Measurements from ENCODE around the gene P2RX4.
"Not testable (repeated sequence)": the region's sequence is repeated elsewhere in the genome, so short reads cannot be mapped to it uniquely, and the experiment has no call there.

P2RX4 gene

DNA sequence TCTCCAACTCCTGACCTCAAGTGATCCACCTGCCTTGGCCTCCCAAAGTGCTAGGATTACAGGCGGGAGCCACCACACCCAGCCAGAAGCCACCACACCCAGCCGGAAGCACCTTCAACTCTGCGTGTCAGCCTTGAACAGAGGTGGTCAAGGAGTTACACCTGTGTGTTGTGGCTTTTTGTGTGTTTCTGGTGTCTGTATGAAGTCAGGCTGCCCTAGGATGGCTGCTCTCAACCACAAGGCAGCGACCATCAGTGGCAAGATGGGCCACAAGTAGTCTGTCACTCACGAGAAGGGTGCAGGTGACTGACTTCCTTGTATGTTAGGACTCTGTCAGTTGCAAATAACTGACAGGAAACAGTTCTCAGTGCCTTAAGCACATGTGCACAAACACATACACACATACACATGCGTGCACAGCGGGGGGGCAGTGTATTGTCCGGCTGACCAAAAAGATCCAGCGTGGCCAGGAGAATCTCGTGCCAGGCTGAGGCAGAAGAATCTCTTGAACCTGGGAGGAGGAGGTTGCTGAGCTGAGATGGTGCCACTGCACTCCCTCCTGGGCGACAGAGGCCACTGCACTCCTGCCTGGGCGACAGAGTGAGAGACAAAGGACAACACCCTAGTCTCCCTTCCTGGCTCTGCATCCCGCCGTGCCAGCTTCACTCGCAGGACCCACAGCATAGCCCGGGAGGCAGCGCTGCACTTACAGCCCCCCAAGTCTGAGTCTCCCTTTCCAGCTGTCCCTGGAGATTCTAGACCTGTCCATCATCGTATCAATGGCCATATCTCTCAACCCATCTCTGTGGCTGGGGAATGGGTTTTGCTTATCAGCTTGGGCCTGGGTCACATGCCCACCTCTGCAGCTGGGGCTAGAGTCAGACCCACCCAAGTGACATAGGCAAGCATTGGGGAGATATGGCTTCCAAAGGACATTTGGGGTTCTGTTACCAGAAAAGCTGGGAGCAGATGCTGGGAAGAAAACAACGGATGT lies 13.7 kb downstream of the P2RX4 start:
- no peak for DNase-seq

DNA sequence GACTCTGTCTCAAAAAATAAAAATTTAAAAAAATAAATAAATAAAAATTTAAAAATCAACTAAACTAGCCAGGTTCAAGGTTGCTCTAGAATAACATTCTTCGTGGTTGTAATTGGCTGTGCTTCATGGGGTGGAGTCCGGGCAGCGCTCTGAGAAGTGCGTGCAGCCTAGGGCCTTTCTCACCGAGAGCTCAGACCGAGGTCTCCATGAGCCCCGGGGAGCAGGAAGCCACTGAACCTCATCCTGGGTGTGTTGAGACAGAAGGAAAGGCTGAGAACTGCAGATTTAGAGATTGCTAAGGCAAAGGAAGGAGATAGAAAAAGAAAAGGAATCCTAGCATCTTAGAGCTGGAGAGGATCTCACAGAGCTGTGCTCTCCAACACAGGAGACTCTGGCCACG lies 14.7 kb downstream of the P2RX4 start:
- no peak for DNase-seq

DNA sequence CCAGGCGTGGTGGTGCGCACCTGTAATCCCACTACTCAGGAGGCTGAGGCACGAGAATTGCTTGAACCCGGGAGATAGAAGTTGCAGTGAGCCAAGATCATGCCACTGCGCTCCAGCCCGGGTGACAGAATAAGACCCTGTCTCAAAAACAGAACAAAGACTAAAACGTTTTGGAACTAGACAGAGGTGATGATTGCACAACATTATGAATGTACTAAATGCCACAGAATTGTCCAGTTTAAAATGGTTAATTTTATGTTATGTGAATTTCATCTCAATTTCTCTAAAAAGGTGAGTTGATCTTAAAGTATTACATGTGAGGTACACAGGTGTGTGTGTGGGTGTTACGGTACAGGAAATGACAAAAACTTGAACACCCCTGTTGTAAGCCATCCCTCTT lies 16.5 kb downstream of the P2RX4 start:
- no peak for DNase-seq

DNA sequence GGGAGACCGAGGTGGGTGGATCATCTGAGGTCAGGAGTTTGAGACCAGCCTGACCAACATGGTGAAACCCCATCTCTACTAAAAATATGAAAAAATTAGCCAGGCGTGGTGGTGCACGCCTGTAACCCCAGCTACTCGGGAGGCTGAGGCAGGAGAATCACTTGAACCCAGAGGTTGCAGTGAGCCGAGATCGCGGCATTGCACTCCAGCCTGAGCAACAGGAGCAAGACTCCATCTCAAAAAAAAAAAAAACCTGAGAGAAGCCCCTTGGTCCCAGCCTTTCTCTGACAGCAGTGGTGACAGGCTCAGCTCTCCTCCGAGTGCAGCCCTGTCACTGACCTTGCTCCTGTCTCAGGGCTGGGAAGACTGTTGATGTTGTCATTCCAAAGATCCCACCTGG lies 16.9 kb downstream of the P2RX4 start:
- DNase-seq: not testable (repeated sequence)

DNA sequence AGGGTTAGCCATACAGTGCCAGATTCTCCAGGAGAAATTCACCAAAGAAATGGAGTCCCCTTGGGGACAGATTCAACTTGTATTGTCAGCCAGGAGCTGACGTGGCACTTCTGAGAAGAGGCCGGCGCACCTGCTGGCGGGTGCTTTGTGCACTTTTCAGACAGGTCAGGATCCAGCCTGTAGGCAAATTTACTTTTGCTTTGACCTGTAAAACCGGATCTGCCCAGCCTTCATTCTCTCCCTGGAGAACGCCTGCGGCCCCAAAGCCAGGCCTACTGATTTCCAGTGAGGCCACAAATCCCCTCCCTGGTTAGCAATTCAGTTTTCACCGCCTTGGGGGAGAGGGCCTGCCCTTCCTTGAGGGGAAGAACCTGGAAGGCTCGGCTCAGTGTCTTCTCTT lies 17.4 kb downstream of the P2RX4 start:
- no peak for DNase-seq

DNA sequence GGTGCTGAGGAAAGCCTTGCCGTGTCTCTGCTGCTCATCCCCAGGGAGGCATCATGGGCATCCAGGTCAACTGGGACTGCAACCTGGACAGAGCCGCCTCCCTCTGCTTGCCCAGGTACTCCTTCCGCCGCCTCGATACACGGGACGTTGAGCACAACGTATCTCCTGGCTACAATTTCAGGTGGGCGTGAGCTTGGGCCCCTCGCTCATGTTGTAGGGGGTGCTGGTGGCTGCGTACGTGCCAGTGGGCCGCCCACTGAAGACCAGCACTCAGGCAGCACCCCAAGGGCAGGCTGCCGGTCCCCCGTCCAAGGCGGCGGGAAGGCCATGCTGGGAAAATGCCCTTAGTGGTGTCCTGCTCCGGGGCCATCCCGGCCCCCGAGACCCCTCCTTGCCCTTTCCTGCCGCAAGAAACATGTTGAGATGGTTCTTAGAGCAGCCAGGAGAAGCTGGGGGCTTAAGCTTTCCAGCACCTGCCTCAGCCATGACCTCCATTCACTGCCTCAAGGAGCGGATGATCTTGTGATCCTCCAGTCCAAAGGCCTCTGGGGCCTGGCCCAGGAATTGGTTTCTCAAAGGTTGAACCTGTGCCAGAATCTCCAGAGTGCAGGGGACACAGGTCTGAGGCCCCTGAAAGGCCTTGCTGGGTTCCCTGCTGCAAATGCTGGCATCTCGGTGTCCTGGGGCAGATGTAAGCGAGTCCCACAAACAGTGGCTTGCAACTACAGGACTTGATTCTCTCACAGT lies 19.2 kb downstream of the P2RX4 start:
- no peak for DNase-seq

DNA sequence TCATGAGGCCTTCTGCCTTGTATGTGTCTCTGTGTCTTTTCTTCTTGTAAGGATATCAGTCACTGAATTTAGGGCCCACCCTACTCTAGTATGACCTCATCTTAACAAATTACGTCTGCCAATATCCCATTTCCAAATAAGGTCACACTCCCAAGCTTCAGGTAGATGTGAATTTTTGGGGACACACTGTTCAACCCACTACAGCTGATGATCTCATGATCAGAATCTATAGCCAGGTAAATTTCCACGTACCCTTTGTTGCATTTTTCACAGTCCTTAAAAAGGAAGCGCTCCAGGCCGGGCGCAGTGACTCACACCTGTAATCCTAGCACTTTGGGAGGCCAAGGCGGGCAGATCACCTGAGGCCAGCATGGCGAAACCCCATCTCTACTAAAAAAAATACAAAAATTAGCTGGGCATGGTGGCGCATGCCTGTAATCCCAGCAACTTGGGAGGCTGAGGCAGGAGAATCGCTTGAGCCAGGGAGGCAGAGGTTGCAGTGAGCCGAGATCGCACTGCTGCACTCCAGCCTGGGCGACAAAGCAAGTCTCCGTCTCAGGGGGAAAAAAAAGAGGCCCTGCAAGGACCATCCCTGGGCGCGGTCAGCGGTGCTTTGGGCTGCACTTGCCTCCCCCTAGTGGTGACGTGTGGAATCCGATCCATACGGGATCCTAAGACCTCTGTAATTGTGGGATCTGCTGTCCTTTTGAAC lies 20.1 kb downstream of the P2RX4 start:
- DNase-seq: peak; percentile 20

DNA sequence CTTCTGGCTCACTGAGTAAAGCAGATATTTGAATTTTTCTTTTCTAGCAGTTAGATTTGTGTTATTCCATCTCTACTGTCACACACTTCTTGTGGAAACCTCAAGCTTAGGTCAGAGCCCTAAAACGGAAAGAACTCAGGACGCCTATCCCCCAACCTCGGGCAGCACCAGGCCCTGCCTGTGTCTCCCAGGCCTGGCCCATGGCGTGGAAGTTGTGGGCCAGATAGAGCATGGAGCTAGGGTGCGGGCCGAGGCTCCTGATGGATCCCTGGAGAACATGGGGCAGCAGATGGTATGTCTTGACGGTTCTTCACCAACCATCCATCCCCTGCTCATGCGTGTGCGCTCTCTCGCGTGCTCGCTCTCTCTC lies 20.6 kb downstream of the P2RX4 start:
- no peak for DNase-seq

DNA sequence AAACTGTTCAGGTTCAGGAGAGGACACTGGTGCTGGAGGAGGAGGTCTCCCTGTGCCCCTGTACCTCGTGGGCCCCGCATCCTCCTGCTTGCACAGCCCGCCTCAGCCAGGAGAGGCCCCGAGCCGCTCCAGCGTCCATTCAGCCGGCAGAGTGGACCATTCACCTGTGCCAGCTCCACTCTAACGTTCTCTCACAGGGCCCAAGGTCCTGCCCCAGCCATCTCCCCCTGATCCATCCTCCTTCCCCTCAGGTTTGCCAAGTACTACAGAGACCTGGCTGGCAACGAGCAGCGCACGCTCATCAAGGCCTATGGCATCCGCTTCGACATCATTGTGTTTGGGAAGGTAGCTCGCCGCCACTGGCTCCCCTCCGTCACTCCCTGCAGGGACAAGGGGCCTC lies 22.2 kb downstream of the P2RX4 start:
- DNase-seq: no peak

DNA sequence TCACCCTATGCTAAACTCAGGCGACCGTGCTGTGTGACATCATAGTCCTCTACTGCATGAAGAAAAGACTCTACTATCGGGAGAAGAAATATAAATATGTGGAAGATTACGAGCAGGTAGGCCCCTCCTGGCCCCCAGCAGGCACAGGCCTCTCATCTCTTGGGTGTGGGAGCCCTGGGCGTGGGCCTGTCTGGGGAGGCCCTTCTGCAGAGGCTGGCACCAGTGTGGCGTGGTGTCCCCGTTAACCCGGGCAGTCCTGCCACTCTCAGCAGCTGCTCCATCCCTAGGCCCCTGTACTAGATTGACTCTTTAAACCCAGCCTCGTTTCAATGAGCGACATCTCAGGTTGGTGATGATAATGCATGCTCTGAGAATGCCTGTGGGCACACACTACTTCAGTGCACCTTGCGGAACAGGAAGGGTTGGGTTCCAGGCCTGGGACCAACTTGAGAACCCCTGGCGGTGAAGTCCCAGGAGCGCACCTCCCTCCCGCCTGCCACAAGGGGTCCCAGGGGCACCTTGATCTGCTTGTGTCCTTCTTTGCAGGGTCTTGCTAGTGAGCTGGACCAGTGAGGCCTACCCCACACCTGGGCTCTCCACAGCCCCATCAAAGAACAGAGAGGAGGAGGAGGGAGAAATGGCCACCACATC lies 23.2 kb downstream of the P2RX4 start:
- no peak for DNase-seq

DNA sequence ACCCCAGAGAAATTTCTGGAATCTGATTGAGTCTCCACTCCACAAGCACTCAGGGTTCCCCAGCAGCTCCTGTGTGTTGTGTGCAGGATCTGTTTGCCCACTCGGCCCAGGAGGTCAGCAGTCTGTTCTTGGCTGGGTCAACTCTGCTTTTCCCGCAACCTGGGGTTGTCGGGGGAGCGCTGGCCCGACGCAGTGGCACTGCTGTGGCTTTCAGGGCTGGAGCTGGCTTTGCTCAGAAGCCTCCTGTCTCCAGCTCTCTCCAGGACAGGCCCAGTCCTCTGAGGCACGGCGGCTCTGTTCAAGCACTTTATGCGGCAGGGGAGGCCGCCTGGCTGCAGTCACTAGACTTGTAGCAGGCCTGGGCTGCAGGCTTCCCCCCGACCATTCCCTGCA lies 23.7 kb downstream of the P2RX4 start:
- DNase-seq: no peak

DNA sequence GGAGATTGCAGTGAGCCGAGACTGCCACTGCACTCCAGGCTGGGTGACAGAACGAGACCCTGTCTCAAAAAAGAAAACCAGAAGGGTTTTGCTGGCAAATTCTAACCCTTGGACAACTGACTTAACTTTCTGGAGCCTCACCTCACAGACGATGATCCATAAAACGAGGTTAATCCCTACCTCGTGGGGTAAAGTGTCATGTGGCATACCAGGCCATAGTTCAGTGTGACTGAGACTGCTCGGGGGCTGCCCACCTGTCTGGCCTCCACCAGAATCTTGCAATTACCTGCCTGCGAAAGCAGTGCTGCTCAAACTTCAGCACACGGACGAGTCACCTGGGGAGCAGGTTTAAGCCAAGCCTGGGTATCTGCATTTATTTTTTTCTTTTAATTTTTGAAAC lies 26.8 kb downstream of the P2RX4 start:
- no peak for DNase-seq

DNA sequence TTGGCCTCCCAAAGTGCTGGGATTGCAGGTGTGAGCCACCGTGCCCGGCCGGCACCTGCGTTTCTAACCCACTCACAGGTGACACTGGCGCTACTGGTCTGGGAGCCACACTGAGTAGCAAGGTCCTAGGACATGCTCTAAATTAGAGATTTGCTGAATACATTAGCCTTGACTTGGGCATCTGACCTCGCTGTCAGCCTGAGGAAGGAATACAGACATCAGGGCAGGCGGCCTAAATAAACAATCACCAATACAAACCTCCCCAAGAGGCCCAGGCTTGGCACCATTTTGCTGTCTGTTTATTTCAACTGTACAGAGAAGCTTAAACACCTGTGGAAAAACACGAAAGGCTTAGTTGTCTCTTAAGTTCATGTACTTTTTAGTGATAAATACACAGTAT lies 27.5 kb downstream of the P2RX4 start:
- no peak for DNase-seq

DNA sequence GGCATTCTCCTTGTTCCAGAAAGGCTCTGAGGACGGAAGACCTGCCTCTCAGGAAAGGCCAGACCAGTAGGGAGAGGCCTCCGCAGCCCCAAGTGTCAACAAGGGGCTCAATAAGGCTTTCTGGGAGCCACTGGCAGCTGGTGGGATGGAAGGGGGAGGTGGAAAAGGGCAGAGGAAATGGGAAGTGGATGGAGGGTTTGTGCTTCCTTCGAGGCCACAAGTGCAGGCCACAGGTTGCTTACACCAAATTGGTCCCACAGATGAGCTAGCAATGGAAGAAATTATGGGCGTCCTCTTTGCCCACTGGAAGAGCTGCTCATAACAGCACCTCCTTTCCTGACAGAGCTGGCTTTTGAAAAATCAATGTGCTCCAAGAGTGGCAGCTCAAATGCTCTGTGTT lies 28.2 kb downstream of the P2RX4 start:
- DNase-seq: no peak

DNA sequence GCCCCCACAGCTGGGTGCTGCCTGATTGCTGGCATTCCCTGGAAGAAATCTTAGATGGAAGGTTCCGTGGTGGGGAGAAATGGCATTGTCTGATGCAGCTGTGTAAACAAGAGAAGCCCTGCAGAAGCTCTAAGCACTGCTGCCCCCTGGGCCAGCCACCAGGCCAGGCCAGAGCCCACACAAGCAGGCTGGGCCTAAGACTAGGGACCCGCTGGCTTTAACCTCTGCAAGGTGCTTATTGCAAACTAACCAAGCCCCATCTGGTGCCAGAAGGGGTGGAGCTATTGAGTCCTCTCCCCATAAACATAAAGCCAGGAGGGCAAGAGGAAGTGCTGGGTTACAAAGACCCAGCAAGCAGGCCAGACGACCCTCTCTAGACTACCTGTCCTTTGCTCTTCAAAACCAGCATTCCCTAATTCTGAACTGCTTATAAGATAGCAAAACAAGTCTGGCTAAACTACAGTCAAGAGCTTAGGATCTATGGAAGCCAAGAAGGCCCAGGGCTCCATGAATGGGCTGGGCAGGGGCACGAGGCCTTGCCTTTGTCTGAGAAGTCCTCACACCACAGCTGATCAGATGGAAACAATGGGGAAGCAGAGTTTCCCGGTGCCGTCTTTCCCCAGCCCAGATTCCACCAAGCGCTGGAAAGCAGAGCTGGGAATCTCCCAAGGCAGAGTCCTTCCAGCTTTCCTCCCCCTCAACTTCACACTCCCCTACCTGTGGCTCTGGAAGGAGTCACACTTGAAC lies 28.8 kb downstream of the P2RX4 start:
- DNase-seq: no peak

DNA sequence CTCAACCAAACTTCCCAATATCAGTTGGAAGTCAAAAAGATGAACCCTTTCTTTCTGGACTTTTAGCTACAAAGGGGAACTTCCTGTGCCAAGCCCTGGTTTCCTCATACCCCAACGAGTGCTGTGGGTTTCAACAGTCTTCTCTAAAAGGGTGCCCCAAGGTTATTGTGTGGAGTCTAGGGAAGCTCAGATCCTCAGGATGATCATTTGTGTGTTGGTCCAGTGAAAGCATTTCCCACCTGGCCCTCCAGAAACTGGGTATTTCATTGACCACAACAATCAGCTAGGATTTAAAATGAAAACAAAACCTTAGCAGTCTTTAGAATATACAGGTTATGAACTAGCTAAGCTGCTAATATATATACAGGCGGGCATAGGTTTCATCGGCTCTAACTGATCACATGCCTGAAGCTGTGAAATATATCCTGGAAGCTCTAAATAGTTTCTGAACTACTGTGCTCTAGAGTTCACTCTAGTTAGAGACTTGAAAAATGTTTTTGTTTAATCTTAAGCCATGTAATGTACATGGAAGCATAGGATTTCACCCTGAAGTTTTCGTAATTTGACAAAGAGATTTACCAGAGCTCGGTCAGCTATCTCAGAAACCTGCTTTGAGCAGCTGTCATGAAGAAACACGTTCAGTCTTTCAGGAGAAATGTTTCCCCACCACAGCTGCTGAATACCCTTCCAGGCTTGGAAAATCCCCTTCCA lies 29.6 kb downstream of the P2RX4 start:
- DNase-seq: no peak

DNA sequence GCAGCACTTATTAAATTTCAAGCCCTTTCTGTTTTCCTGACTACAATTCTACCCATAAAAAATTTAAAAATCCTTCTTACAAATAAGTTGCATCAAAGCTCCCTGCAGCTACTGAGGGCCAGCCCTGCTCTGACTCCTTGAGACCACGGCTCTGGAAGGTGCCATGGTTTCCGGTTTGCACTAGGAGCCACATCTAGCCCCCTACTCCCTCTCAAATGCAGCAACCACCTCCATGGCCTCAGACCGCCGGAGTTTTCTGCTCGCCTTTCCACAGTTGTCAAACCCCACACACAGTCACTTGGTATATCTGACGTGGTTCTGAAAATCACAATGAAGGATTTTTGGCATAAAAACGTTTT lies 30.1 kb downstream of the P2RX4 start:
- no peak for DNase-seq

DNA sequence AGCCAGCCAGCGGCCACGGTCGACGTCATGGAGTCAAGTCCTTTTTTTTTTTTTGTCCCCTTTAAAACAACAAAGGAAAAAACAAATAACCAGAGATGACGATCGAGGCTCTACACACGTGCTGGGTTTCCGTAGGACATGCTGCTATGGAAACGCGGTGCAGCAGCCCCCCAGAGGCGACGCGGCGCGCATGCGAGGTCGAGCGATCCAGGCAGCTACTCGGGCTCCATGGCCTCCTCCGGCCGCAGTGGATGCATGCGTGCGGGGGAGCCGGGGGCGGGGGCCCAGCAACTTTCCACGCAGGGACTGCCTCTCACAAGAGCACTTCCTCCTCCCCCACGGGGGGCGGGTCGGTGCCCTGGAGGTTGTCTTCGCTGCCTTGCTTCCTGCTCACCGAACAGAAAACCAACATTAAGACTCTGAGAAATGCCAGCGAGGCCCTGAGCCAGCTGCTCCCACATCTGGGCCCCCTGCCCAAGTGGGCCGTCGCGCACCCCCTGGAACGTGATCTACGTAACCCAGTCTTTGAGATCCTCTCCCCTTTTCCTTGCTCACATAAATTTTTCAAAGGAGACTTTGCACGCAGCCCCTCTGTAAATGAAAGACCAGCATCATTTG lies 30.7 kb downstream of the P2RX4 start:
- no peak for DNase-seq

DNA sequence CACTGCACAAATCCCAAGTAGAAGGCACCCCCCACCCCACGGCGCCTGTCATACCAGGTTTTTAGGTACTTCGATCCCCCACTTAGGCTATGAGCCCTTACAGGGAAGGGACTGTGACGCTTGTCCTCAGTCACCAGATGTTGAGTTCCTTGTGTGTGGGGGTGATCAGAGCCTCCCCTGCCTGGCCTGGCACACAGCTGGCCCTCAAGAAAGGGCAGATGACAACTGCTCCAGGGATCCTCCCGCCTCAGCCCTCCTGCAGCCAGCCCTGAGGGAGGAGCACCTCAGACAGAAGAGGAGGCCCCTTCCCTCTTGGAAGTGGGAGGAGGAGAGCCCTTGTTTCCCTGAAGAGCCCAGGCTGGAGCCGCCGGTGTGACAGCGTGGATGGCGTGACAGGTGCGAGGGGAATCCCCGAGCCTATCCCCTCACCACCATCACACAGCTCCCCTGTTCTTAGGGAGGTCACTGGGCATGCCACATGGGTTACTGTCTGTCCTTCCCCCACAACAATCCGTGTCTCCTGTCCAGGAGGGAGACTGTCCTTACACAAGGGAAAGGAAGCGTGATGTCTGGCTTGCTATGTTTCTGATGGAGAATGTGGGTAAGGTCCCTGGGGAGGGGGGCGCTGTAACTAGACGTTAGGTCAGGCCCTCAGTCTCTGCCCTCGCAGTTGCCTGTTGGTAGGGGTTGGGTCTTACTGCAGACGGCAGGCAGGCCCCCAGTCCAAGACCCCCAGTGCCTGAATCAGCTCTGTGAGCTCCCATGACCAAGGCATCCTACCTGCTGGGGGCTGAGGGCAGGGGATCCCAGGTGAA lies 31.4 kb downstream of the P2RX4 start:
- DNase-seq: no peak

DNA sequence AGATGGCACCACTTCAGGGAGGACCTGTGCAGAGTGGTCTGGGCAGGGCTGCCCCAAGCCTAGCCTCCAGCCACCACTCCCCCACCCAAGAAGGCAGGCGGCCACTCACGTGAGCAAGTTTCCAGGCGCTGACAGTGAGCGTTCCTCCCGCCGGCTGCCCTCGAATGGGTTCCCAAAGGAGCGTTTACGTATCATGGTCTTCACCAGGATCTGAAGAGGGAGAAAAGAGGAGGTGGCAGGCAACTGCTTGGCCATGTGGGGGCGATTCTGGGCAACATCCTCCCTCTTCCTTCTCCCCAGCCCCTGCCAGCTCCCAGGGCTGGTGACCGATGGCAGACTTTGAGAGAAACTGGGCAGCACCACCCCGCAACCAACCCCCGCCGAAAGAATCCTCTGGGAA lies 35.1 kb downstream of the P2RX4 start:
- DNase-seq: no peak
